Prostate gland (tissue), 2 donors: Measurements from ENCODE around the gene EHD1.

Experiments
- CTCF ChIP-seq, 4 experiments: fragments of 200-600 bp in 2 of 4; fragments of 450-650 bp in 2 of 4; sonication (generic) in 2 of 4; IDR thresholded peaks; 1 replicate in 3 of 4; 2 replicates in 1 of 4; pipeline ENCODE4 v1.5.1; 2016 to 2019; ENCODE audit warnings: antibody characterized with exemption in 4 of 4, mild to moderate bottlenecking in 2 of 4, moderate library complexity in 2 of 4
- POLR2A ChIP-seq: fragments of 450-650 bp; IDR thresholded peaks from one replicate; pipeline ENCODE4 v1.6.1; 2016; ENCODE audit warnings: antibody characterized with exemption, mild to moderate bottlenecking
- POLR2AphosphoS5 ChIP-seq: sonication (generic); formaldehyde crosslinking; IDR thresholded peaks from one replicate; pipeline ENCODE4 v1.6.1; 2017; ENCODE audit warnings: antibody characterized with exemption

DNA sequence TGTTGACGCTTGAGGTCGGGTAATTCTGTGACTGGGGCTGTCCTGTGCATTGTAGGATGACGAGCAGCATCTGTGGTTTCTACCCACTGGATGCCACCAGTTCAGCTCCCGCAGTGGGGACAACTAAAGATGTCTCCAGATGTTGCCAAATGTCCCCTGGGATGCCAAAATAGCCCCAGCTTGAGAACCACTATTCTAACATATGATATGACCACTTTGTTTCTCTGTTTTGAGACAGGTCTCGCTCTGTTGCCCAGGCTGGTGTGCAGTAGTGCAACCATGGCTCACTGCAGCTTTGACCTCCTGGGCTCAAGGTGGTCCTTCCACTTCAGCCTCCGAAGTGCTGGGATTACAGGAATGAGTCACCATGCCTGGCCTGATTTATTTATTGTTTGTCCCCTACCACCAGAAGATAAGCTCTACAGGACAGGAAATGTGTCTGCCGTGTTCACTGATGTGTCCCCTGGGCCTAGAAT lies 63.7 kb downstream of the EHD1 start:
- TF ChIP-seq CTCF (IDR thresholded peaks at IDR 0.05), result no peak
- TF ChIP-seq POLR2A, result no peak
- TF ChIP-seq POLR2AphosphoS5, result no peak
